Caco-2 (cell line): Measurements from ENCODE around the gene ACTN2. TPM values are rescaled to one million over a fixed set of nuclear protein-coding genes. Genes with fewer than 3 reads are reported as not detected.

Source experiments
- BruUV-seq: library from RNA; stranded (reverse); fragments of 400-500 nt; replicated peaks from 2 replicates; lab custom pipeline; 2021; lab: Mats Ljungman, UMichigan
- CTCF ChIA-PET: fragments of 300-600 bp; sonication (Branson Sonifier 250); formaldehyde crosslinking; loops from one replicate; lab custom pipeline; 2022; ENCODE audit warnings: antibody characterized with exemption; lab: Charles Lee
- POLR2A ChIA-PET: fragments of 300-600 bp; sonication (Branson Sonifier 250); formaldehyde crosslinking; loops from one replicate; lab custom pipeline; 2022; ENCODE audit warnings: antibody characterized with exemption; lab: Charles Lee
- DNase-seq, 2 experiments: peaks; one replicate each; pipeline versions ENCODE4 v3.0.0 to v3.0.0-alpha.2; 2020 to 2022
- H3K27me3 ChIP-seq: replicated peaks from 2 replicates; pipeline ENCODE4 v1.6.0; 2011; ENCODE audit warnings: low read length; ENCODE audit not compliant: control insufficient read depth, insufficient read depth
- H3K36me3 ChIP-seq: 2 replicates; pipeline ENCODE4 v1.5.1; 2011; ENCODE audit warnings: low read length; ENCODE audit not compliant: control insufficient read depth, insufficient read depth
- H3K4me1 ChIP-seq: fragments of 250-450 bp; sonication (Bioruptor Pico); 2 replicates; pipeline ENCODE4 v1.5.1; 2020; ENCODE audit warnings: mild to moderate bottlenecking
- H3K4me3 ChIP-seq: 2 replicates; pipeline ENCODE4 v1.5.1; 2011; ENCODE audit warnings: low read depth, mild to moderate bottlenecking, control low read depth, low read length
- H3K9me3 ChIP-seq: fragments of 250-450 bp; sonication (Bioruptor Pico); 2 replicates; pipeline ENCODE4 v1.5.1; 2020; ENCODE audit warnings: mild to moderate bottlenecking, moderate library complexity
- H3K27ac Mint-ChIP-seq: one replicate; pipeline ENCODE4 v1.8.0; 2022; ENCODE audit warnings: mixed read lengths; ENCODE audit not compliant: unreplicated experiment
- H3K27me3 Mint-ChIP-seq: one replicate; pipeline ENCODE4 v1.8.0; 2022; ENCODE audit warnings: mixed read lengths; ENCODE audit not compliant: insufficient read depth, unreplicated experiment
- H3K36me3 Mint-ChIP-seq: one replicate; pipeline ENCODE4 v1.8.0; 2022; ENCODE audit warnings: mild to moderate bottlenecking, mixed read lengths; ENCODE audit not compliant: insufficient read depth, unreplicated experiment
- H3K4me1 Mint-ChIP-seq: one replicate; pipeline ENCODE4 v1.8.0; 2022; ENCODE audit warnings: low read depth, mixed read lengths; ENCODE audit not compliant: unreplicated experiment
- H3K4me3 Mint-ChIP-seq: one replicate; pipeline ENCODE4 v1.8.0; 2022; ENCODE audit warnings: mild to moderate bottlenecking, moderate library complexity, mixed read lengths; ENCODE audit not compliant: unreplicated experiment
- H3K9me3 Mint-ChIP-seq: one replicate; pipeline ENCODE4 v1.8.0; 2022; ENCODE audit warnings: mixed read lengths; ENCODE audit not compliant: unreplicated experiment
- intact Hi-C: fragments of 100-400 bp; cut with micrococcal nuclease; formaldehyde crosslinking; loops from one replicate; pipeline ENCODE4 v1.10.0; 2022; ENCODE audit not compliant: unreplicated experiment
- total RNA-seq: library from RNA; stranded (reverse); gene quantifications from 2 replicates; pipeline ENCODE4 v1.2.3, GENCODE V29; 2022
- TF ChIP-seq, protein P1 (sequence below), 2 experiments: fragments of 200-600 bp in 1 of 2; IDR thresholded peaks; 1 replicate in 1 of 2; 2 replicates in 1 of 2; pipeline versions ENCODE4 v1.5.1 to v1.8.0; 2011 to 2022; ENCODE audit warnings: antibody characterized with exemption in 1 of 2, control low read depth in 1 of 2, inconsistent platforms in 1 of 2, low read depth in 1 of 2, low read length in 1 of 2, mild to moderate bottlenecking in 1 of 2, moderate library complexity in 1 of 2; ENCODE audit not compliant: insufficient read depth in 1 of 2, severe bottlenecking in 1 of 2, unreplicated experiment in 1 of 2

The ACTN2 gene
- total RNA-seq, 1 experiment from 2014 or later, result not detected

DNA sequence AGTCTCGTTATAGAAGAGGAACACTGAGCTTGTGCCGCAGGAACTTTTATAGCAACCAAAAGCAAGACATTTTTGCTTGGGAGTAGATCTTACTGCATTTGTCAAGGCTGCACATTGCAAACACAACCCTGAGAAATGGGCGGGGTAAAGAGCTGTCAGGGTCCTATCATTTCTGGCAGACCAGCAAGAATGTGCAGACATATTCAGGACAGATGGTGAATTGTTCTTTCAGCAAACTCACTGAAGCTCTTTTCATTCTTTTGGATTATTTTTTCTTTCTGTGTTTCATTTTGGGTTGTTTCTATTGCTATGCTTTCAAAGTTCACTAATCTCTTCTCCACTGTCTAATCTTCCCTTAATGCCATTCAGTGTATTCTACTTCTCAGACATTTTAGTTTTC is 5.1 kb upstream of the ACTN2 start:
- no peak overlapping the region for H3K4me3 Mint-ChIP-seq
- DNase-seq, result no peak
- no peaks in the 10 kb centered on the region for H3K4me1 ChIP-seq
- no peaks in the 10 kb centered on the region for H3K27me3 ChIP-seq
- H3K4me3 ChIP-seq, result no peak overlapping the region
- intact Hi-C loops, result no loop called here
- no peaks in the 10 kb centered on the region for H3K36me3 ChIP-seq
- TF ChIP-seq, protein P1, sequence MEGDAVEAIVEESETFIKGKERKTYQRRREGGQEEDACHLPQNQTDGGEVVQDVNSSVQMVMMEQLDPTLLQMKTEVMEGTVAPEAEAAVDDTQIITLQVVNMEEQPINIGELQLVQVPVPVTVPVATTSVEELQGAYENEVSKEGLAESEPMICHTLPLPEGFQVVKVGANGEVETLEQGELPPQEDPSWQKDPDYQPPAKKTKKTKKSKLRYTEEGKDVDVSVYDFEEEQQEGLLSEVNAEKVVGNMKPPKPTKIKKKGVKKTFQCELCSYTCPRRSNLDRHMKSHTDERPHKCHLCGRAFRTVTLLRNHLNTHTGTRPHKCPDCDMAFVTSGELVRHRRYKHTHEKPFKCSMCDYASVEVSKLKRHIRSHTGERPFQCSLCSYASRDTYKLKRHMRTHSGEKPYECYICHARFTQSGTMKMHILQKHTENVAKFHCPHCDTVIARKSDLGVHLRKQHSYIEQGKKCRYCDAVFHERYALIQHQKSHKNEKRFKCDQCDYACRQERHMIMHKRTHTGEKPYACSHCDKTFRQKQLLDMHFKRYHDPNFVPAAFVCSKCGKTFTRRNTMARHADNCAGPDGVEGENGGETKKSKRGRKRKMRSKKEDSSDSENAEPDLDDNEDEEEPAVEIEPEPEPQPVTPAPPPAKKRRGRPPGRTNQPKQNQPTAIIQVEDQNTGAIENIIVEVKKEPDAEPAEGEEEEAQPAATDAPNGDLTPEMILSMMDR (IDR thresholded peaks at IDR 0.05; ENCODE audit: insufficient read depth in 1 of 2, low read depth in 1 of 2, low read length in 1 of 2, severe bottlenecking in 1 of 2, unreplicated experiment in 1 of 2), result no peak
- ChIA-PET POLR2A (no interaction called here), CTCF (no interaction called here)
- H3K27ac Mint-ChIP-seq, result no peak overlapping the region
- H3K4me1 Mint-ChIP-seq, result peaks cover 7% of the 10 kb centered on the region
- no TSS peak for BruUV-seq
- peaks cover 5% of the 10 kb centered on the region for H3K36me3 Mint-ChIP-seq
- H3K9me3 Mint-ChIP-seq, result peaks cover 13% of the 10 kb centered on the region
- H3K9me3 ChIP-seq, result no peaks in the 10 kb centered on the region
- H3K27me3 Mint-ChIP-seq, result peaks cover 36% of the 10 kb centered on the region

DNA sequence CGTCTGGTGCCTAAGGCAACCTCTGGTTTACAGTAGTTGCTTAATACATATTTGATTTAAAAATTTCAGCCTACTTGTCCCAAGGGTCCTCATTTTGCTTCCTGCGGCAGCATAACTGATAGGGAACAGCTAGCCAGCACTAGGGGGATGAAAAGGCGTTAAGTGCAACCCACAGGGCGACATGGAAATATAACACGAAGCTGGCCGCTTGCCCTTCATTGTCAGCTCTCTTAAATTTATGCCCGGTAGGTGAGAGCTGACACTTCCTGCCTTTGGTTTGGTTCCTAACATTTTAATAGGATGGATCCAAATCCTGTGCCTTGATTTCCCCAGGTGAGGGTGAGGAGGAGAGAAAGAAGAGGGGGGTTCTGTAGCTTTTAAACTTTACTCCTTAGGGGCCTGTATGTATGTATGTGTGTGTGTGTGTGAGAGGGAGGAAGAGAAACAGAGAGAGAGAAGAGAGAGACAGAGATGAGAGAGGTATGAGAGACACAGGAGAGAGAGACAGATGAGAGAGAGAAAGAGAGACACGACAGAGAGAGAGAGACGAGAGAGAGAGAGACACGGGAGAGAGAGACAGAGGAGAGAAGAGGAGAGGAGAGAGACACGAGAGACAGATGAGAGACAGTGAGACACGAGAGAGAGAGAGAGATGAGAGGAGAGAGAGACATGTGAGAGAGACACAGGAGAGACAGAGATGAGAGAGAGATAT is 938 bp upstream of the ACTN2 start:
- H3K4me3 Mint-ChIP-seq, result peak overlapping the region; percentile 69
- H3K27ac Mint-ChIP-seq, result no peak overlapping the region
- TF ChIP-seq, protein P1 (IDR thresholded peaks at IDR 0.05; ENCODE audit: insufficient read depth in 1 of 2, low read depth in 1 of 2, low read length in 1 of 2, severe bottlenecking in 1 of 2, unreplicated experiment in 1 of 2), result no peak
- ChIA-PET CTCF (no interaction called here), POLR2A (no interaction called here)
- H3K4me1 Mint-ChIP-seq, result peaks cover 7% of the 10 kb centered on the region
- Histone ChIP-seq H3K36me3 (no peaks in the 10 kb centered on the region), H3K9me3 (no peaks in the 10 kb centered on the region), H3K4me1 (no peaks in the 10 kb centered on the region), H3K27me3 (no peaks in the 10 kb centered on the region; the same call in 1 of the 2 replicates), H3K4me3 (no peak overlapping the region)
- no TSS peak for BruUV-seq
- H3K36me3 Mint-ChIP-seq, result peaks cover 5% of the 10 kb centered on the region
- peaks cover 13% of the 10 kb centered on the region for H3K9me3 Mint-ChIP-seq
- peaks cover 33% of the 10 kb centered on the region for H3K27me3 Mint-ChIP-seq
- intact Hi-C loops, result no loop called here
- DNase-seq, result no peak

DNA sequence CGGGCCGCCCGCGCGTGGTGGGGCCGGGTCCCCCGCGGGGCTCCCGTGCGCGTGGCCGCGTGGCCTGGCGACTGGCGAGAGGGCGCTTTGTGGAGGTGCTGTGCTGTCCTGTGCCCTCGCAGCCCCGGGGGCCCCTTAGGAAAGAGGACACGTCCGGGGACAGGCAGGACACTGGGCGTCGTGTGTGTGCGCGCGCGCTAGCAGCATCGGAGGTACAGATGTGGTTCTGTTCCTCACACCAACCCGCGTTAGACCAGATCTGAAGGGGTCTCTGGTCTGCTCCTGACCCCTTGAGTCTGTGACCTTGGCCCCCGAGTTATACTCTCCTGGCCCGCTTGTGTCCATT is 489 bp downstream of the ACTN2 start:
- no peak overlapping the region for H3K27ac Mint-ChIP-seq
- no peak for DNase-seq
- H3K4me3 ChIP-seq, result peak overlapping the region; percentile 34
- H3K36me3 ChIP-seq, result no peaks in the 10 kb centered on the region
- BruUV-seq, result no TSS peak
- peaks cover 5% of the 10 kb centered on the region for H3K36me3 Mint-ChIP-seq
- TF ChIP-seq, protein P1 (IDR thresholded peaks at IDR 0.05; ENCODE audit: insufficient read depth in 1 of 2, low read depth in 1 of 2, low read length in 1 of 2, severe bottlenecking in 1 of 2, unreplicated experiment in 1 of 2), result no peak
- ChIA-PET POLR2A (no interaction called here), CTCF (interaction anchor here (0.6 kb wide), 1 partner anchor 829 kb away, joined by 5 read pairs; no protein-coding TSS in a partner anchor)
- H3K4me3 Mint-ChIP-seq, result peak overlapping the region; percentile 40
- peaks cover 27% of the 10 kb centered on the region for H3K27me3 Mint-ChIP-seq
- peaks cover 7% of the 10 kb centered on the region for H3K4me1 Mint-ChIP-seq
- H3K4me1 ChIP-seq, result no peaks in the 10 kb centered on the region
- intact Hi-C loops, result no loop called here
- H3K27me3 ChIP-seq, result no peaks in the 10 kb centered on the region; the same call in 1 of the 2 replicates
- H3K9me3 Mint-ChIP-seq, result peaks cover 13% of the 10 kb centered on the region
- H3K9me3 ChIP-seq, result no peaks in the 10 kb centered on the region
